ENCODE results near the gene SLC28A1. TPM values are rescaled to one million over a fixed set of nuclear protein-coding genes. Genes with fewer than 3 reads are reported as not detected.

The SLC28A1 gene
- total and polyA plus RNA-seq, 2 experiments from 2014 or later, result 0.24 to 0.45 TPM

GRCh38 chr15:84890670-84891162 is 6.3 kb downstream of the SLC28A1 start:
- H3K4me1 ChIP-seq (ENCODE audit: low read depth), result no peaks in the 10 kb centered on the region
- no peaks in the 10 kb centered on the region for H3K36me3 ChIP-seq
- H3K9me3 ChIP-seq (ENCODE audit: low read depth), result no peaks in the 10 kb centered on the region
- H3K27ac ChIP-seq, result no peak overlapping the region
- H3K4me3 ChIP-seq, result no peak overlapping the region
- TF ChIP-seq CTCF (IDR thresholded peaks at IDR 0.05; ENCODE audit: low read depth, low read length), result no peak
- no peaks in the 10 kb centered on the region for H3K27me3 ChIP-seq
- DNase-seq (ENCODE audit: low read depth in 1 of 2, low spot score in 1 of 2), result no peak

- Histone ChIP-seq H3K27me3 (no peaks in the 10 kb centered on the region), H3K4me1 (ENCODE audit: low read depth) (no peaks in the 10 kb centered on the region), H3K36me3 (no peaks in the 10 kb centered on the region), H3K4me3 (no peak overlapping the region), H3K9me3 (ENCODE audit: low read depth) (no peaks in the 10 kb centered on the region), H3K27ac (no peak overlapping the region)
- no peak for TF ChIP-seq CTCF (IDR thresholded peaks at IDR 0.05; ENCODE audit: low read depth, low read length)
- no peak for DNase-seq (ENCODE audit: low read depth in 1 of 2, low spot score in 1 of 2)
Observed at GRCh38 chr15:84891339-84891738, 6.9 kb downstream of the SLC28A1 start.

GRCh38 chr15:84892786-84893307 is 8.4 kb downstream of the SLC28A1 start:
- H3K36me3 ChIP-seq, result no peaks in the 10 kb centered on the region

GRCh38 chr15:84893607-84894006 is 9.1 kb downstream of the SLC28A1 start:
- Histone ChIP-seq H3K9me3 (ENCODE audit: low read depth) (no peaks in the 10 kb centered on the region), H3K4me3 (no peak overlapping the region), H3K27me3 (no peaks in the 10 kb centered on the region), H3K36me3 (no peaks in the 10 kb centered on the region), H3K4me1 (ENCODE audit: low read depth) (no peaks in the 10 kb centered on the region), H3K27ac (no peak overlapping the region)
- TF ChIP-seq CTCF (IDR thresholded peaks at IDR 0.05; ENCODE audit: low read depth, low read length), result no peak
- DNase-seq (ENCODE audit: low read depth in 1 of 2, low spot score in 1 of 2), result no peak

More at GRCh38 chr15:84892786-84893307, 8.4 kb downstream of the SLC28A1 start:
- no peaks in the 10 kb centered on the region for H3K27me3 ChIP-seq
- no peak overlapping the region for H3K4me3 ChIP-seq
- H3K27ac ChIP-seq, result no peak overlapping the region
- DNase-seq (ENCODE audit: low read depth in 1 of 2, low spot score in 1 of 2), result no peak
- no peaks in the 10 kb centered on the region for H3K4me1 ChIP-seq (ENCODE audit: low read depth)
- TF ChIP-seq CTCF (IDR thresholded peaks at IDR 0.05; ENCODE audit: low read depth, low read length), result no peak
- no peaks in the 10 kb centered on the region for H3K9me3 ChIP-seq (ENCODE audit: low read depth)

- H3K27ac ChIP-seq, result no peak overlapping the region
- DNase-seq (ENCODE audit: low read depth in 1 of 2, low spot score in 1 of 2), result no peak
- H3K4me3 ChIP-seq, result no peak overlapping the region
- no peaks in the 10 kb centered on the region for H3K9me3 ChIP-seq (ENCODE audit: low read depth)
- H3K36me3 ChIP-seq, result no peaks in the 10 kb centered on the region
- no peaks in the 10 kb centered on the region for H3K27me3 ChIP-seq
- H3K4me1 ChIP-seq (ENCODE audit: low read depth), result no peaks in the 10 kb centered on the region
- no peak for TF ChIP-seq CTCF (IDR thresholded peaks at IDR 0.05; ENCODE audit: low read depth, low read length)
Observed at GRCh38 chr15:84894736-84895425, 10.4 kb downstream of the SLC28A1 start.

Data from cardiac muscle cell (in vitro differentiated cells and primary cell).